ENCODE data around the gene RASA3.

The RASA3 gene

DNA sequence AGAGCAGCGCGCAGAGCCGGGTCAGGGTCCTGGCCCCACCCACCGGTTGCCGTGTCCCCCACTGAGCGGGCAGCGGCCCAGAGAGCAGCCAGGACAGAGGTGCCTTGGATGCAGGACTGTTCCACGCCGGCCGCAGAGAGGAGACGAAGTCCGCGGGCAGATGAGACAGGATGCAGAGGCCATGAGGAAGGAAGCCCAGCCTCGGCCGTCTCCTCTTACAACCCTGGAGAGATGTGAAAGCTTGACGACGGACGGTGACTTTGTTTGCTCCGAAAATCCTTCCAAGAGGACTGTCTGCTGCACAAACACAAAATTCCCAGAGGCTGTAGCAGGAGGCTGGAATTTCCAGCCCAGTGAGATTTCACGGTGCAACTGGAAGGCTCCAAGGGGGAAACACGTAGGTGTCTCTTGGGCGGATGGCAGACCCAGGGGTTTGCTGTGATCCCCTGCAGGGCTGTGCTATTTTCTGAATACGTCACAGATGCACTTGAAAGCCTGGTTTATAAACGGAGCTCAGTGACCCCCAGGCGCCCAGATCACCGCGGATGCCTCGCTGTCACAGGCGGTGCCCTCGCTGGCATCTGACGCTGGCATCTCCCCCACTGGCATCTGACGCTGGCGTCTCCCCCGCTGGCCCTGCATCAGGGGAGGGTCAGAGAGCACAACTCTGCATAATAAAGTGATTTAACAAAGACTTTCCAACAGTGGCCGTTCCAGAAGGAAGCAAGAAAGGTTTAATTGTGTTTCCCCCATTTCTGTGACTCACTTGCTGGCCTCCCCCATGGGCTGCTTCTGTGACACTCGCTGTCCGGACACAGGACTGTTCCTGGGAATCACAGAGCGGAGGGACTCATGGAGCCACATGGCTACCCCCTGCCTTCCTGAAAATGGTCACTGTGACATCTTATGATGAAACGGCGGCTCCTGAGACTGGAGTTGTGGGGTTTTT is 96.6 kb downstream of the RASA3 start:
- TF ChIP-seq, protein P1, sequence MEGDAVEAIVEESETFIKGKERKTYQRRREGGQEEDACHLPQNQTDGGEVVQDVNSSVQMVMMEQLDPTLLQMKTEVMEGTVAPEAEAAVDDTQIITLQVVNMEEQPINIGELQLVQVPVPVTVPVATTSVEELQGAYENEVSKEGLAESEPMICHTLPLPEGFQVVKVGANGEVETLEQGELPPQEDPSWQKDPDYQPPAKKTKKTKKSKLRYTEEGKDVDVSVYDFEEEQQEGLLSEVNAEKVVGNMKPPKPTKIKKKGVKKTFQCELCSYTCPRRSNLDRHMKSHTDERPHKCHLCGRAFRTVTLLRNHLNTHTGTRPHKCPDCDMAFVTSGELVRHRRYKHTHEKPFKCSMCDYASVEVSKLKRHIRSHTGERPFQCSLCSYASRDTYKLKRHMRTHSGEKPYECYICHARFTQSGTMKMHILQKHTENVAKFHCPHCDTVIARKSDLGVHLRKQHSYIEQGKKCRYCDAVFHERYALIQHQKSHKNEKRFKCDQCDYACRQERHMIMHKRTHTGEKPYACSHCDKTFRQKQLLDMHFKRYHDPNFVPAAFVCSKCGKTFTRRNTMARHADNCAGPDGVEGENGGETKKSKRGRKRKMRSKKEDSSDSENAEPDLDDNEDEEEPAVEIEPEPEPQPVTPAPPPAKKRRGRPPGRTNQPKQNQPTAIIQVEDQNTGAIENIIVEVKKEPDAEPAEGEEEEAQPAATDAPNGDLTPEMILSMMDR (IDR thresholded peaks at IDR 0.05; ENCODE audit: low read depth, low read length): no peak
- no peak overlapping the region for H3K4me3 ChIP-seq (ENCODE audit: low read depth, low read length)

DNA sequence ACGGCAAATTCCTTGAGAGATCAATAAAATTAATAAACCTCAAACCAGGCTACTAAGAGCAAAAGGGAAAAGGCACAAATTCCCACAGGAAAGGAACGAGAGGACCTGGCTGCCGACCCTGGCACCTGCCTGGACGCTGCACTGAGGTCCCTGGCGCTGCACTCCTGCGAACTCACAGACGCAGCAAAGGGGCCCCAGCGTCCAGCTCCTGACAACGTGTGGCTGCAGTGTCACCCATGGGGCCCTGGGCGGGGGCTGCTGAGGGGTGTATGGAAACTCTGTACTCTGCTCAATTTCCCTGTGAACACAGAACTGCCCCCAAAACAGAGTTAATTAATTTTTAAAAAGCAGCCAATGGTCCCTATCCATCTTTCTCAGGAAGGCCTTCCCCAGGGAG is 97.2 kb downstream of the RASA3 start:
- TF ChIP-seq, protein P1 (IDR thresholded peaks at IDR 0.05; ENCODE audit: low read depth, low read length): no peak
- H3K4me3 ChIP-seq (ENCODE audit: low read depth, low read length): no peak overlapping the region

DNA sequence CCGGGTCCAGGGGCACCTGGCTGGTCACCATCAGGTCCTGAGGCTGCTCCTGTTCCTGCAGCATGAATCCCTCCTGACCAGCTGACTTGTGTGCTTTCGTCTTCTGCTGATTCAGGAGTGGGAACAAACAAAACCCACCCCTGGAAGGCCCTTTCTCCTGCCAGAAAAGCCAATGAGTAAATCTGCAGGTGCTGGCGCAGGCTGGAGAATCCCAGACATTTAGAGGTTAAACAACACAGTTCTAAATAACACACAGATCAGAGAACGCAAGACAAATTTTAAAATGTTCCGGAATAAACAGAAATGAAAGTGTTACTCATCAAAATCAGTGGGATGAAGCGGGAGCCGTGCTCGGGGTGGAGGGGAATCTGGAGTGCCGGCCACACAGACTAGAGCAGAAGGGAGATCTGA is 97.9 kb downstream of the RASA3 start:
- no peak overlapping the region for H3K4me3 ChIP-seq (ENCODE audit: low read depth, low read length)
- TF ChIP-seq, protein P1 (IDR thresholded peaks at IDR 0.05; ENCODE audit: low read depth, low read length): no peak

DNA sequence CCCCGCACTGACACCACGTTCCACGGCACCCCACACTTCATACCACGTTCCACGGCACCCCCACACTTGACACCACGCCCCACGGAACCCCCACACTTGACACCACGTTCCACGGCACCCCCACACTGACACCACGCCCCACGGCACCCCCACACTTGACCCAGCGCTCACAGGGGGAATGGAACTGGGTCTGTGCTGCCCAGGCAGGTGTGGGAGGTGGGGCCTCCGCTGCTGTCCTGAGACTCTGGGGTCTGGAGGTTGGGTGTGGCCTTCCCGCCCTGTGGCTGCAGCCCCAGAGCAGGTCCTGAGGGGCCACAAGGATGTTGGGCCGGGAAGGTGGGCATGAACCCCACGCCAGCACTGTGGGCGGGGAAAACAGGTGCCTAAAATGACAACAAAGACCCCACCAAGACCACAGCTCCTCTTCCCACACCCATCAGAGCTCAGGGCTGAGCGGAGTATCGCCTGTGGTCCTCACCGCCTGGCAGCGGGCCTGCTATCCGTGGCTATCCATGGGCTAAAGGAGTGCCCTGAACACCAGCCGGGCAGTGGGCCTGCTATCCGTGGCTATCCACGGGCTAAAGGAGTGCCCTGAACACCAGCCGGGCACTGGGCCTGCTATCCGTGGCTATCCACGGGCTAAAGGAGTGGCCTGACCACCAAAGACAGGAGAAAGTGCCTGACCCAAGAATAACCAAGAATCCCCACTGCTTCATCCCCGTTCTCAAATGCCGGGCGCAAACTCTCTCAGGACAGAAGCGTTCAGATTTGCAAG is 98.7 kb downstream of the RASA3 start:
- TF ChIP-seq, protein P1 (IDR thresholded peaks at IDR 0.05; ENCODE audit: low read depth, low read length): no peak
- no peak overlapping the region for H3K4me3 ChIP-seq (ENCODE audit: low read depth, low read length)

DNA sequence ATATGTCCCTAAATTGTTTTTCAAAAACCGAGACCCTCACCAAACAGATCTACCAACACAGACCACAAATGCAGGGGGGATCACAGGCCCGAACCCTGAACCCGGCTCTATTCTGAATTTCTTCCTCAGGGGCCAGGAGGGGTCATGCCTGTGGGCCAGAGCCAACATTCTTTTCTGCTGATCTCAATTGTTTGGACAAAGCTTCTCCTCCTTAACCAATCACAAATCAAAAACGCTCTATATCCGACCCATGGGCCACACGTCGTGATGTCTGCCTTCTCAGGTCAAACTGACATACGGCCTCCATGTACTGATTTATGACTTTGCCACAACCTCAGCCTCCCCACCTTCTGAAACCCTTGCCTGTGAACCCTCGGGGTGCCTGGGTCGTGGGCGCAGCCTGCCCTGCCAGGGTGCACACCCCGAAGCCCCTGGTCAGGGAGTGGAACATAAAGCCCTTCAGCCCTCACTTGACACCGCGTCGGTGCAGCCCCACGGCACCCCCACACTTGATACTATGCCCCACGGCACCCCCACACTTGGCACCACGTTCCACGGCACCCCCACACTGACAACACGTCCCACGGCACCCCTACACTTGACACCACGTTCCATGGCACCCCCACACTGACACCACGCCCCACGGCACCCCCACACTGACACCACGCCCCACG is 100.2 kb downstream of the RASA3 start:
- TF ChIP-seq, protein P1 (IDR thresholded peaks at IDR 0.05; ENCODE audit: low read depth, low read length): no peak

GRCh38 chr13:114031631-114032030 is 100.8 kb downstream of the RASA3 start:
- H3K4me3 ChIP-seq (ENCODE audit: low read depth, low read length): no peak overlapping the region
- TF ChIP-seq, protein P1 (IDR thresholded peaks at IDR 0.05; ENCODE audit: low read depth, low read length): no peak

More for the DNA sequence above, 100.2 kb downstream of the RASA3 start:
- no peak overlapping the region for H3K4me3 ChIP-seq (ENCODE audit: low read depth, low read length)
